GM20000 (cell line): ENCODE results near the gene FXYD1.
A peak's percentile ranks its signal among the peaks of the same experiment; 100 is the strongest.

Experiments
- DNase-seq: peaks from one replicate; pipeline ENCODE4 v3.0.0; 2012; ENCODE audit warnings: low spot score
- TF ChIP-seq, protein P1 (sequence below): IDR thresholded peaks from 2 replicates; pipeline ENCODE4 v1.5.1; 2012; ENCODE audit warnings: mild to moderate bottlenecking, control low read depth; ENCODE audit errors: extremely low read depth, missing control alignments

The FXYD1 gene

DNA sequence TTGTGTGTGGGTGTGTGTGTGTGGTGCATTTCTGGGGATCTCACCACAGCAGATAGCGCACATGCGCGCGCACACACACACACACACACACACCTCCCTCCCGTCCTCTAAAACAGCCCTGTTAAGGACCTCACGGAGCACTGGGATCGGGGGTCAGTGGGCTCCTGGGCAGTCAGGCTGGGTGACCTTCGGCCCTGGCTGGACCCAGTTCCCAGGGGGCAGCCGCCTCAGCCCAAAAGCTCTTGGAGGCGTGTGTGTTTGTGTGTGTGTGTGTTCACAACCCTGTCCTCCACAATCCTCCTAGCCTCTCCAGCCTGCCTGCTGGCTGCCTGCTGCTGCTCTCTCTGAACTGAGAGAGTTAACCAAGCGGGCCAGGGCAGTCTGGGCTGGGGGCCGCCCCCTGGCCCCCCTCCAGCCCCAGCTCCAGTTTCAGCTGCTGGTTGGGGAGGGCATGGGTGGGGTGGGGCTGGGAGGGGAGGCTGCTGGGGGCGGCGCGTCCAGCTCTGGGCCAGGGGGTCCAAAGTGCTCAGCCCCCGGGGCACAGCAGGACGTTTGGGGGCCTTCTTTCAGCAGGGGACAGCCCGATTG lies at the start of gene FXYD1:
Gene FXYD1, plus strand, starts transcription at position 520 of the 588 bp plus-strand sequence. CDS start 1,256 bp downstream, outside the sequence.
- DNase-seq: no peak
- TF ChIP-seq, protein P1, sequence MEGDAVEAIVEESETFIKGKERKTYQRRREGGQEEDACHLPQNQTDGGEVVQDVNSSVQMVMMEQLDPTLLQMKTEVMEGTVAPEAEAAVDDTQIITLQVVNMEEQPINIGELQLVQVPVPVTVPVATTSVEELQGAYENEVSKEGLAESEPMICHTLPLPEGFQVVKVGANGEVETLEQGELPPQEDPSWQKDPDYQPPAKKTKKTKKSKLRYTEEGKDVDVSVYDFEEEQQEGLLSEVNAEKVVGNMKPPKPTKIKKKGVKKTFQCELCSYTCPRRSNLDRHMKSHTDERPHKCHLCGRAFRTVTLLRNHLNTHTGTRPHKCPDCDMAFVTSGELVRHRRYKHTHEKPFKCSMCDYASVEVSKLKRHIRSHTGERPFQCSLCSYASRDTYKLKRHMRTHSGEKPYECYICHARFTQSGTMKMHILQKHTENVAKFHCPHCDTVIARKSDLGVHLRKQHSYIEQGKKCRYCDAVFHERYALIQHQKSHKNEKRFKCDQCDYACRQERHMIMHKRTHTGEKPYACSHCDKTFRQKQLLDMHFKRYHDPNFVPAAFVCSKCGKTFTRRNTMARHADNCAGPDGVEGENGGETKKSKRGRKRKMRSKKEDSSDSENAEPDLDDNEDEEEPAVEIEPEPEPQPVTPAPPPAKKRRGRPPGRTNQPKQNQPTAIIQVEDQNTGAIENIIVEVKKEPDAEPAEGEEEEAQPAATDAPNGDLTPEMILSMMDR: no peak

DNA sequence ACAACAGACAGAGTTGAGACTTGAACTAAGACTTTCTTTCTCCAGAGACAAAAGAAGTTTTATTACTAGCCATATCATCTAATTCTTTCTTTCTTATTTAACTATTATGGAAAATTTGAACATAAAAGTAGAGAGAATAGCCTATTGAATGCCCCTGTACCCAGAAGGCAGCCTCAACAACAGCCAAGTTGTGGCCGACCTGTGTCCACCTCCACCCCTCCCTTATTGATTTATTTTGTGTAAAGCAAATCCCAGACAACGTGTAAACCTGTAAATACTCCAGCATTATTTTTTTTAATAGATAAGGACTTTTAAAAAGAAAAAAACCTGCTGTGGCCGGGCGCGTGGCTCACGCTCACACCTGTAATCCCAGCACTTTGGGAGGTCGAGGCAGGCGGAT lies 49.1 kb upstream of the FXYD1 start:
- TF ChIP-seq, protein P1: no peak

DNA sequence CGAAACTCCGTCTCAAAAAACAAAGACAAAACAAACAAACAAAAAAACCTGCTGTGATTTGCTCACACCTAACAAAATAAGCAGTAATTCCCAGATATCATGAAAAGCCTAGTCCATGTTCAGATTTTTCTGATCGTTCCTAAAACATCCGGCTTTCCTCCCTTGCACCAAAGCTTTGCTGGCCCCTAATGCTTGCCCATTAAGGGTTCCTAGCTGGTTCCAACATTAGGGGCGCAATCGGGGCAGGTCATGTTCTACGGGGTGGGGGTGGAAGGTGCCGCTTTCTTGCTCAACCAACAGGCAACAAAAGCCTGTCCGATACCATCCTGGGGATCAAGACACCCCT lies 48.5 kb upstream of the FXYD1 start:
- TF ChIP-seq, protein P1: no peak
- no peak for DNase-seq

More for the DNA sequence above, 49.1 kb upstream of the FXYD1 start:
- DNase-seq: no peak

DNA sequence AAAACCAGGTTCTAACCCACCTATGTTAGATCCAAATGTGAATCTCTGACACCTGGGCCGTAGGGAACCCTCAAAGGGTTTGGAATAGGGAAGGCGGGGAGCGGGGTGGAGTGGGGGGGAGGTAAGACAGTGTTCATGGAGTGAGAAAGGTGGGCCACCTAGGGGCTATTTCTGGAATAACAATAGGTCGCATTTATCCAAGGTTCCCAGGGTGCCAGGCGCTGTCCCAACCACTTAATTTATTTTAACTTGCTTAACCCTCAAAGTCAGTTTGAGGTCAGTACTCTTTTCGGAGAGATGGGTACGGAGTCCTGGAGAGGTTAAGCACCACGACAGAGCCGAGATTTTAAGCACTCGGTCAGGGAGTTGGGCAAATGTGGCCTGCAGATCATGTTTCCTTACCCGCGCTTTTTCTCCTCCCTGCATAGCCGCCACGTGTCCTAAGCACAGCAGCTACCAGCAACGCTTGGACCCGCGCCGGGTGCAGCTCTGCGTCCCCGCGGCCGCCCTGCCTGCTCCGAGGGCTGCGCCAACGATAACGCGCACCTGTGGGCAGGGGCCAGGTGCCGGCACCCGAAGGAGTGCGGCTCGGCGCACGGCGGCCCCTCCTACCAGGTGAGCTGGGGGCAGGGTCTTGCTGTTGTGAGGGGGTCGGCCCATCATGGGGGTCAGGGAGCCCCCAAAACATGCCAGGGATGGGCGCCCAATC lies 48.0 kb upstream of the FXYD1 start:
- TF ChIP-seq, protein P1: peak; percentile 54
- peak; percentile 86 for DNase-seq

DNA sequence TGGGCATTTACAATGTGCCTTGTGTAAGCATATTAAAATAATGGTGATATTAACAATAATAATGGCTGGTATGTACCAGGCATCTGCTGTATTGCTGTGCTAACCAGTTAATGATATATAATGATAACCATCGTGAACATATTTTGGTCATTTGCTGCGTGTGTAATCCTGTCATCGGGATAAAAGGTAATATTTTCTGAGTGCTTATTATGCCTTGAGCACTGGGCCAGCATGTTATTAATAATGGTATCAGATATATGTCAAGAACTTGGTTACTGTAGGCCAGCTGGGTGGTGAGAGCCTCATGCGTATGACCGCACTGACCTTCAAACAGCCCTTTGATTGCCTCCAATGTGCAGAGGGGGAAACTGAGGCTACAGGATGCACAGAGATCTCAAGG lies 45.2 kb upstream of the FXYD1 start:
- TF ChIP-seq, protein P1: no peak
- no peak for DNase-seq

DNA sequence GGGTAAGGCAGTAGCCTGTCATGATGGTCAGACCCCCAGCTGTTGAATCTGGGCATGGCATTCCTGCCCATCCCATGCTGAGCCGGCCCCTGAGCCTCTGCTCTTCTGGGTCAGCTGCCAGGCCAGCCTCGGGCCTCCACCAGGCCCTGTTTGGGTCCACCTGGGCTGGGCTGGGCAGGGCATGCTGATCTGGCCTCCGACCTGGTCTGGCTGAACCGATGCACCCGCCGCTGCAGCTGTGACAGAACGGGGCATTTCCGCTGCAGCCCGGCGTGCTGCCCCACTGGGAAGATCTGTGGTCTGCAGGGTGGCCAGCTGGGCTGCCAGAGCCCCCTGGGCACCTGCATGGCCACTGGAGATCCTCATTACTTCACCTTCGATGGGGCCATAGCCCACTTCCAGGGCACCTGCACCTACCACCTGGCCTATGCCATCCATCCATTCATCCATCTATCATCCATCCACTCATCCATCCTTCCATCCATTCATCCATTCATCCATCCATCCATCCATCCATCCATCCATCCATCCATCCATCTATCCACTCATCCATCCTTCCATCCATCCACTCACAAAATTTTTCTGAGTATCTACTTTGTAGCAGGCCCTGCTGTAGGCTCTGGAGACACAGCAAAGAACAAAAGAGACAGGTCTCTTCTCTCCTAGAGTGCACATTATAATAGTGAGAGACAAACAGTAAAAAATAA lies 44.5 kb upstream of the FXYD1 start:
- no peak for DNase-seq
- TF ChIP-seq, protein P1: no peak

DNA sequence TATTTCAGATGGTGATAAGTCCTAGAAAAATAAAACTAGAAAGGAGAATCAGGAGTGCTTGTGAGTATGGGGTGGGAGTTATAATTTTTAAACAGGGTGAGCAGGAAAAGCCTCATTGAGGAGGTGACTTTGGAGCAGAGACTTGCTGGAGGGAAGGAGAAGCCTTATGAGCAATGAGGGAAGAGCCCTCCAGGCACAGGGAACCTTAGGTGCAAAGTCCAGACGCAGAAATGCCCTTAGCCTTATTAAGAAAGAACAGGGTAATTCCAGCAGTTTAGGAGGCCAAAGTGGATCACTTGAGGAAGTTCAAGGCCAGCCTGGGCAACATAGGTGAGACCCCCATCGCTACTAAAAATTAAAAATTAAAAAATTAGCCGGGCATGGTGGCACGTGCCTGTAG lies 44.0 kb upstream of the FXYD1 start:
- no peak for DNase-seq
- TF ChIP-seq, protein P1: no peak
